GM12872 (cell line): ENCODE data around the gene LAMA1.

ENCODE experiments used
- CTCF ChIP-seq: IDR thresholded peaks from 3 replicates; pipeline ENCODE4 v1.5.1; 2011; ENCODE audit warnings: low read depth, mild to moderate bottlenecking, low read length, moderate library complexity; ENCODE audit not compliant: insufficient read depth

The LAMA1 gene

GRCh38 chr18:6983366-6983765 lies 134.2 kb downstream of the LAMA1 start:
- TF ChIP-seq CTCF: no peak

- TF ChIP-seq CTCF: no peak
Measured at GRCh38 chr18:6982398-6982797, 135.2 kb downstream of the LAMA1 start.

- TF ChIP-seq CTCF: no peak
Measured at GRCh38 chr18:6980363-6980762, 137.2 kb downstream of the LAMA1 start.

GRCh38 chr18:6979954-6980353 lies 137.6 kb downstream of the LAMA1 start:
- no peak for TF ChIP-seq CTCF

GRCh38 chr18:6976935-6977334 lies 140.7 kb downstream of the LAMA1 start:
- no peak for TF ChIP-seq CTCF

- TF ChIP-seq CTCF: no peak
Measured at GRCh38 chr18:6975084-6975483, 142.5 kb downstream of the LAMA1 start.

- TF ChIP-seq CTCF: no peak
Measured at GRCh38 chr18:6971823-6972478, 145.6 kb downstream of the LAMA1 start.
